Stimulated activated CD8-positive, alpha-beta memory T cell treated with anti-CD3 and anti-CD28 coated beads, Interleukin-4, amount 100 ng/mL, for 48 hours (primary cell): ENCODE data around the gene MAMDC2.

Source experiments
- DNase-seq: peaks from one replicate; pipeline ENCODE4 v3.0.0-alpha.2; 2020

The MAMDC2 gene

DNA sequence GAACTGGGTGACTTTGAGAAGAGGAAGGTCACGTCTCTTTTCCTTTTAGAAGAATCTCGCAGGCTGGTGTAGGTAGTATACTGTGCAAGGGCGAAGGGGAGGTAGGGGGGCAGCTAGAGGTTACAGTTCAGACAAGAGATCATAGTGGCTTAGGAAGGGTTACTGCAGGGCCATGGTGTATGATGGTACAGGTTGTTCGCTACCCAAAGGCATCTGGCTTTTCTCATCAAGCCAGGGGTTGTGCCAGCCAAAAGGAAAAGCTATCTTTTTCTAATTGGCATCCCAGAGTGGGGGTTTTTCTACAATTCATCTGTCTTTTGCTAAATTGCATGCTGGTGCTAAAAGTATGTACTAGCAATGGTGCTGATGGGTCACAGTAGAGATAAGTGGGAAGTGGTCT is 22.8 kb downstream of the MAMDC2 start:
- DNase-seq: no peak

DNA sequence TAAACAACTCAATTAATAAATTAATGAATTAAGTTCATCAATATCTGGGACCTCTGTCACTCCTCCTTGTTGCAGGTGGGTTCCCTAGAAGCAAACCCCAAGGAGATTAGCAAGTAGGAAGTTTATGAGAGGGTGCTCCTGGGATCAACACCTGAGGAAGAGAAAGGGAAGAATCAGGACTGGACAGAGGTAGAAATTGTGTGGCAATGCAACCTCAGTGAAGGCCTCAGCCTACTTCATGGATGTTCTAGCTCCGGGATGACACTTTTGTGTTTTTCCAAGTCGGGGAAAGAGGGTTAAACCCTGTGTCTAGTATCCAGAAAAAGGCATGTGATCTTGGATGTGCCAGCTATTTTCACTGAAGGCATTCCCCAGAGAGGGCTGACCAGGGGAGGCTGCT is 23.2 kb downstream of the MAMDC2 start:
- no peak for DNase-seq

DNA sequence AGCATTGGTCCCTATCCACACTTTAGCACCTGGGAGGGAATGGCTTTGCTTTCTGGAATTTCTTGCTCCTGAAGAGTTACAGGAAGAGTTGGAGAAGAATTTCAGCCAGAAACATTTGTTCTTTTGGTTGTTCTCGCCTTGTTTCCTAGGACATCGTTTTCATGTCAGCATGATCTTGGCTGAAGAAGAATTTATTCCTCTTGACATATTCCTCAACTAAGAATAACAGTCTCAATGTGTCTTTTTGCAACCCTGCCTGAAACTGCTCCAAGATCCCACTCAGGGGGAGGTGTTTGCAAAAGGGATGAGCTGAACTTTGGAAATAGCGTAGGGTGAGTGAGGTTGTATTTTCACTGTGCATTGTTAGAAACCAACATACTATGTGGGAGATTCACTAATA is 26.1 kb downstream of the MAMDC2 start:
- DNase-seq: no peak

DNA sequence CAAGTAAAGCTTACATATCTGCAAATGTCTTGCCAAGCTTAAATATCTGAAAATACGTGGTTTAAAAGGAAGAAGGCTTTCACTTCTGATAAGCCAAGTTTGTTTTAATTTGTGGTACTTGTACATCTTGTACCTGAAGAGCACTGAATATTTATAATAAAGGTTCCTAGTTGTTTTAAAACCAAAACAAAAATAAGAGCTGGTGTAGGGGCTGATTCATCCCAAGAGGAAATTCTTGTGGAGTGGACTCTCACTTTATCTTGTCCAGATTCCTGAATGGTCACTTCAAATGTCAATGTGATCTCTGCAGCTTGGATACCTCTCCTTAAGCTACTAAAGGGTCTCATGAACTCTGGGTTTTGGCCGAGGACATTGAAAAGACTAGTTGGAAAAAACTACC is 29.5 kb downstream of the MAMDC2 start:
- DNase-seq: no peak

DNA sequence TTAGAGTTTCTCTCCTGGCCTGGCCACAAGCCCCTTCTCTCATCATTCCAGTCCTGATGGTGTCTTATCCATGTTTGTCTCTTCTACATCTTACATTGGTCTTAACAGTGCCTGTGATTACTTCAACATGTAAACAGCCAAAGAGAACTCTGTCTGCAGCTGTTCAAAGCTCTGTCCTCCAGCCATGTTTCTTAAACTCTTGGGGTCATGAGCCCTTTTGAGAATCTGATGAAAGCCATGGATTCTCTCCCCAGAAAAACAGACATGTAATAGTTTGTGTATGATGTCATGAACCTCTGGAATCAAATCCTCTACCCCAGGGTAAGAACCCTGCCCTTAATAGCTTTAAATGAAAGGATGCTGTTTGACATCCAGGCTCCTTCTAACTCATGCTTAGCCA is 30.1 kb downstream of the MAMDC2 start:
- no peak for DNase-seq

DNA sequence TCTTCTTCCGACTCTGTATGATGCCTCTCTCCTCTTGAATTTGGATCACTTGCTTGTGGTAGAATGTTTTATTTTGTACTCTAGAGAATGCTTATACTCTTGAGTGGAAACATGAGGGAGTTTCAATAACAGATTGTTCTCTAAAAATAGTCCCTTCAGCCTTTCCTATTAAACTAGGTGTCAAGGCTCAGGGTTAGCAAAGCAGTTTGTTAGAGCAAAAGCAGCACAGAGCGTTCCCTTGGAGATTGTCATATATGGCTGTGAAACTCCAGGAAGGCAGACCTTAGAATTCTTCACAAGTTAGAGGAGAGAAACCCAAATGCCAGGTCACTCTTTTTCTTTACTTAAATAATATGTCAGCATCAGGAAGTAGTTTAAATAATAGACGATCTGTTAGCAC is 33.0 kb downstream of the MAMDC2 start:
- no peak for DNase-seq

DNA sequence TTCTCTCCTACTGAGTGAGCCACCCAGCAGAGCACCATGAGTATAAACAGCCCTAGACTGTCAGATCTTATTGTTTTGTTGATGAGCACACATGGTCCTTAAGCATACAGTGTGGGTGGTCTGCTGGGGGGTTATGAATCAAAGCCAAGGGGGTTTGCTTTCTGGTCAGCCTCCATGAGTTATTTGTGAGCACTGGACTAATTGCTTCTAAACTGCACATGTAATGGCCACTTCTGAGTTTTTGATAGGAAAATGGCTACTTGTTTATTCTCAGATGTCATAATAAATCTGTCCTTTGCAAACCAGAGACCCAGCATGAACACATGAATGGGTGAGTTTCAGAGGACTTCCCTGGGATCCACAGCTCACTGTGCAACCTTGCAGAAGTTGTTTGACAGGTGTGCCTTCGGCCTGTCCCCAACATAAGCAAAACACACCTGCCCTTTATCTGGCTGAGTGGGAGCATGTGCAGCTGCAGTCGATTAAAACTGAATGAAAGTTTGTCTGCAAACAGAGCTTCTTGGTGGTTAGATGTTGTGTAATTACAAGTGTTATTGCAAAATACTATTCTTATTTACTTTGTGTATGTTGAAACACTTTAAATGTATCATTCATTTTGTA is 35.9 kb downstream of the MAMDC2 start:
- DNase-seq: no peak

DNA sequence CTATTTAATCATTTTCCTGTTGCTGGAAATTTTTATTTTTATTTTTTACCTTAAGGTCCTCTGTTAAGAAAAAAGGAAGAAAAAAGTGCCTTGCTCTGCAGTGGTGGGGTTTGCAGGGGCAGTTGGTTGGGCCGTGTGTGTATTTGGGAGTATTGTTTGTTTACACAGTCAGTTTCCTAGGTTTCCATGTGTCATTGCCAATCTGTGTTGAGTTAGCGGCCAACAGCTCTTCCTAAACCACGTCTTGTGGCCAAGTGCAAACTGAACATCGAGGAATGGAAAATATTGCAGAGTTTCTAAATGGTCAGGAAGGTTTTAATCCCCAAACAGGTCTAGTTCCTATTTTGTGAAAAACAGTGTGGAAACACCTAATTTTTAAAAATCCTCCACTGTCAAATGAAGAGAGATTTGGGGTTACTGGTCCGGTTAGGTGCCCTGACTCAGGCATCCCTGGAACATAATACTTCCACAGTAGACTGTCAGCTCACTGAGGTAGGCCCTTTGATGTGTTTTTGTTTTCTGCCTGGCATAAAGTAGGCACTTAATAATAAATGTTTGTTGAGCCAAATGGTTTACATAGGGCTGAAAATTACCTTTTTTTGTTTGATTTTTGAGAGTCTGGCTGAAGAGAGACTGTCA is 37.0 kb downstream of the MAMDC2 start:
- no peak for DNase-seq

DNA sequence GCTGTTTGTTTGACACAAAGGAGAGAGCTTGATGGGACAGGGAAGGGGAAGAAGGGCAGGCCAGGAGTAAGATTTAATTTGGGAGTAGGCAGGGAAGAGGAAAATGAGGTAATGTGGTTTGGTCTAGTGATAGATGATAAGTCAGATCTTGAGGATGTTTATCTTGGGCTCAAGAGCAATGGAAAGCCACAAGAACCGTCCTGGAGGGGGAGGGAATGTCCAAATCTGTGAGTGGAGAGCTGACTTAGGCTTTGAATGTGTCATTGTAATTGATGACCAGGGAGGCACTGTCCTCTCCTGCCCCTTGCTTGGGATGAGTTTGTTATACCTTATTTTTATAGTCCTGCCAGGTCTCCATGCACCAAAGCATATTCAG is 37.5 kb downstream of the MAMDC2 start:
- no peak for DNase-seq

DNA sequence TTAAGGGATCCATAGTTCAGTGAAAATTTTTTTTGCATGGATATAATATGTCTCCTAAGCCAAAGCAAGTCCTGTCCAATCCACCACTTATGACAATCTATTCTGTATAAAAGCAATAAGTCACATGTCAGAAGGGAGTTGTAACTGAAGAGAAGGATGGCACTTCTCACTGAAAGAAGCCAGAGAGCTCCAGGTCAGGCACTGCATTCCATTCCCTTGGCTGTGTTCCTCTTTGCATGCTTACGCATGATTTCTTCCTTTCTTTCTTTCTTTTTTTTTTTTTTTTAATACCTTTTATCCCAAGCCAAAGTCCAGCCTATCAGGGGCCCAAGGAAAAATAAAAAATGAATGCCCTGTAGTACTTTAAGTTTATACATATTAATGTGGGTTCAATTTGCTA is 39.8 kb downstream of the MAMDC2 start:
- no peak for DNase-seq

DNA sequence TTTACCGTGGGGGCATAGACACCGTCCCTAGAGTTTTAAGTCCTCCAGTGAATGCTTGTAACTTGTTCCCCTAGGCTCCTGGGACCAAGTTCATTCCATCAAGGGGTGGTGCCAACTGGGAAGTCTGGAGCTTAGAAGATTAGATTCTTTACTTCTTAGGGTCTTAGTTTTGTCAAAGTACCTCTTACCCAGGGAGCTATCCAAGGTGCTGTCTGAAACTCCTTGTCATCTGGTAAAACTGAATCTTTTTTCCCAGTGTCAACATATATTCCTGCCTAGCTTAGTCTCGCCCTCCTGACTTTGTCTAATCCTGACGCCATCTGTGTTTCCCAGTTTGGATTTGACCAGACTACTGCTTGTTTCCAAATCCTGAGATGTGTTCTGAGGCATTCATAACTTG is 41.6 kb downstream of the MAMDC2 start:
- no peak for DNase-seq

DNA sequence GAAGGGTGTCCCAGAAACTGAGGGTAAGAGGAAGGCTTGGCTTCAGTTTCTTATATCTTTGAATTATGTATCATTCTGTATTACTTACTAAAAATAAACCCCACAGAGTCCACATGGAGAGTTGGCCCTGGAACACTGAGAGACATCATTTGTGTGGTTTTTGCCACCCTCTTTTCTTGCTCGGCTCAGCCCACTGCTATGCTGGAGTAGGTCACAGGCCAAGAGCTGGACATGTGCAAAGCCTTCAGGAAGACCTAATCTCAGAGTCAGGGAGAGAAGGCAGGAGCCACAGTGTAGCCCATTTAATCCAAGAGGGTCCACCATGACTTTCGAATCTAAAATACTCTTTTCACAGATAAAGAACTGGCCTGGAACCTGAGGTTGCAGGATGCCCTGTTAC is 47.5 kb downstream of the MAMDC2 start:
- no peak for DNase-seq

DNA sequence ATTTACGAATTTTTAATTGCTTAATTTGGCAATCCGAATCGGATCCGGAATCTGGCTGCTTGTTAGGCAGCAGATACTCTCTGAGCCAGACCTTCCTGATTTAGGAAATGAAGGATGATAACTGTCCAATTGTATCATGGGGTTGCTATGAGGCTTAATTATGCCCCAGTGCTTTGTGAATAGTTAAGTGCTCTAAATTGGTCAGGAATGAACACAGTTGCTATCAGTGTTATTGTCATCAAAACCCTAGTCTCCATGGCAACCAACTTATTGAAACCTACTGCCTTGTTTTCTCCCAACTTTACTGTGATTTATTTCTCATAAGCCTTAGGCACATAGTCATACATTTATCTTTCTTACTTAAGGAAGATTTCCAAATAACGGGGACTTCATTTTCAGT is 47.9 kb downstream of the MAMDC2 start:
- no peak for DNase-seq

DNA sequence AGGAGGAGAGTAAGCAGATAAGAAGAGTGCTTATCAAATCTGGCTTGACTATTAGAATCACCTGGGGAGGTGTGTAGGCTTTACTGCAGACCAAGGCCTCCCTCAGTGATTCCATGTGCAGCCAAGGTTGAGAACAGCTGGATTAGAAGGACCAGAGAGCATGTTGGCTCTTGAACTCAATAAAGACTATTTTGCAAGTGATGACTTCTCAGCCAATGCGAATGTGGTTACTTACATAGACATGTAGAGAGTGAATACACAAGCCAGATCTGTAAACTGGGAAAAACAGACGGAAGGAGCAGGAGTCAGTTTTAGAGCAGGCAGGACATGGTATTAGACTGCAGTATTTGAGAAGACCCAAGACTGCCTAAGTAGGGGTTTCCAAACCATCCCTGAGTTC is 48.5 kb downstream of the MAMDC2 start:
- no peak for DNase-seq

DNA sequence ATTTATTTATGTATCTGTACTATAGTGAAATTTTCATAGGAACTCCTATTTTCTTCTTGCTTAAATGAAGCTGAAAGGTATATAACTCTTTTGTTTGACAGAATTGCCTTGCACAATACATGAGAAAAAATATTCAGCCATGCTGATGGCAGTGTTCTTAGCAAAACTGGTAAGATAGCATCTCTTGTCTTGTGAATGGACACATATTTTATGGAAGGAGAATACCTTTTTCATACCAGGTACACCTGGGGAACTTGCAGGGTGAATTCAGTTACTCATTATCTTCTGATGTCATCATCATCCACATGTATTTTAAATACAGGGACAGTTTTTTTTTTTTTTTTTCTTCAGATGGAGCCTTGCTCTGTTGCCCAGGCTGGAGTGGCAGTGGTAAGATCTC is 49.4 kb downstream of the MAMDC2 start:
- no peak for DNase-seq

DNA sequence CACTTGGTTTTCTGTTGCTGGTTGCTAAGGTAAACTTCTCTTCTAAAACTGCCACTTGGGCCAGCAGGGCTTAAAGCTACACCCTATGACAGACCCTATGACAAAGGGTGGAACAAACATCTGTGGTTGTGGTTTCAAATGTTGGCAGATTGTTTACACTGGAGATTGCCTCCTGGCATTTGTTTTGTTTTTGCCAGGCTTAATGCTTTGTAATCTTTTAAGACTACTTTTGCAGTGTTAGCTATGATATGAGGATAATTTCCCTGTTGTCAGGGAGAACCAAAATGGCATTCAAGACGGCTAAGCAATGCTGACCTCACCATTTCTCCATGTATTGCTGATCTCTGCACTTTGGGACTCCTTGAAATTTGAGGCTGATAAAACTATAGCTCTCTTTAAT is 50.3 kb downstream of the MAMDC2 start:
- DNase-seq: no peak

DNA sequence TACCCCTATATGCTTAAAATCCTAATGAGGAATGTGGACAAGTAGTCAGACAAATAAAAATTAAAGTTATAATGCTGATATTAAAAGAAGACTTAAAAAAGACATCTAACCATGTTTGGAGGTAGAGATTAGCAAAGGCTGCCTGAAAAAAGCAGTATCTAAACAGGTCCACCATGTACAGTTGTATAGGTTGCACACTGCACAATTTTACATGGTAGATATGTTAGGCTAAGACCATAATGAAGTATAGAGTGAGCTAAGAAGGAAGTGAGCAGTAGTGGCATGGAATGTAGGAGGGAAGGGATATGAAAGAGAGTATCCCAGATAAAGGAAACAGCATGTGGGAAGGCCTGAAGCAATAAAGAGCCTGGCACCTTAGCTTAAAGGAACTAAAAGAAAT is 51.1 kb downstream of the MAMDC2 start:
- DNase-seq: no peak

DNA sequence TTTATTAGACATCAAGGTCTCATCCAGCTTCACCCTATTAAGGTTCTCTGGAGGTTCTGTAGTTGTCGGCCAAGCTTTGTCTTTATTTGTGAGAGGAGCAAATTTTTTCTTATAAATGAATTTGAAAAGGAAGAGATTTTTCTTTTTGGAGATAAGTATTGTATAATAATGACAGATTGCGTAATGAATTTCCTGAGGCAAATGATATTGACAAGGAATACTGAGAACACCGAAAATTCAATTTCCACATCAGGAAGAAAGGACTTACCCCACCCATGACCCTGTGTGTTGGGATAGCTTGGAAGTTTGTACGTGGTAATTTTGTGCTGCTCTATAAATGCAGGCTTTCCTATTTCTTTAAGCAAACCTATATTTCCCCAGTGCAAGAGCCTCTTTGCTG is 53.5 kb downstream of the MAMDC2 start:
- no peak for DNase-seq

DNA sequence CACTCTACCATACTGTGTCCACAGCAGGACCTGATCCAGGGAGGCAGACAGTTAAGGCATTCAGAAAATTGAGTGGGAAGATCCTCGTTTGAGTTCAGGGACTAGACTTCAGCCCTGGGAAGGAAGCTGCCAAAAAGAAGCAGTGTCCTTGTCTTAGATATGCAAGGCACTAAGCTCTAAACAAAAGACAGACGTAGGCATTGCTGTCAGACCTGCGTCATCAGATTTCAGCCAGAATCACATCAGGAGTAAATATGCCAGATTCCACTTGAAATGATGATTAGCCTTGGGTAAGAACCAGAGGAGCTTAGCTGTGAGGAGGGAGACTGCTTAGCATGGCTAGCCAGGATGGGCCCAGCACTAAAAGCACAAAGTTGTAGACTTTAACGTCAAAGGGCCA is 56.7 kb downstream of the MAMDC2 start:
- DNase-seq: no peak

DNA sequence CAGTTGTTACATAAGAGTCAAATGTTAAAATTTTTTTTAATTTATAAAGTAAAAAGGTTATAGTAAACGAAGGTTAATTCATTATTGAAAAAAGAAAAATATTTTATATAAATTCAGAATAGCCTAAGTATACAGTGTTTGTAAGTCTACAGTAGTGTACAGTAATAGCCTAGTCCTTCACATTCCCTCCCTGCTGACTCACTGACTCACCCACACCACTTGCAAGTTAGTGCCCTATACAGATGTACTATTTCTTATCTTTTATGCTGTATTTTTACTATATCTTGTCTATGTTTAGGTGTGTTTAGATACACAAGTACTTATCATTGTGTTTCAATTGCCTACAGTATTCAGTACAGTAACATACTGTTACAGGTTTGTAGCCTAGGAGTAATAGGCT is 57.6 kb downstream of the MAMDC2 start:
- DNase-seq: no peak

DNA sequence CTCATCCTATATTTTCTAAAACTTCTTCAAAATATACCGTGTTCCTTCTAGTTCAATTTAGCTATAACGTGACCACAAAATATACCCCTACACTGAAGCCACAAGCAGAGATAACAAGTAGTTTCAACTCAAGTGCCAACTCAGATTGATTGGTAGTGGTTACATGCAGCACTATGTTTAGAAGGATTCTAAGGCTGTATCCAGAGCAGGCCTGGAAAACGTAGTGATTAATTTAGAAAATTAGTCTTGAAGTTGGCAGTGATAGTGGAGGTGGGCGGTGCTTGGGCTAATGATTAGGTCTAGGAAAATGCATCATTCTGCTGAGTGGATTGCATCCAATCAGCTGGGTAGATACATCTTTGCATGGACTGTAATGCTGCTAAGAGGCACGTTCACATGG is 61.5 kb downstream of the MAMDC2 start:
- DNase-seq: no peak

DNA sequence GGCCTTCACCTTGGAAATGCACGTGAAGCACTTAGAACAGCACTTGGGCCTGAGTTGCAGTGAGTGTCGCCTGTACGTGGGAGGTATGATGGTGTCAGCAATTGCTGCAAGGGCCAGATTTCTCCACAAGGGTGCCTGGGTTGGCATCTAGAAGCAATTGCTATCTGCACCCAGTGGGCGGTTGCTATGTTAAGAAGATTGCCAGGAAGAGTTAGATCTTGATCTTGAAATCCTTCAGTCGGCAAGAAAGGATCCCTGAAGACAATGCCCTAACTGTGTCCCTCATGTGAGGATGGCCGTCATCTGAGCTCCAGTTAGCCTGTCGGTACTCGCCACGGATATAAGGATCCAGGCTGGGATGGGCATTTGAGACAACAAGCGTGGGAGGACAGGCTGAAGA is 62.9 kb downstream of the MAMDC2 start:
- DNase-seq: no peak

DNA sequence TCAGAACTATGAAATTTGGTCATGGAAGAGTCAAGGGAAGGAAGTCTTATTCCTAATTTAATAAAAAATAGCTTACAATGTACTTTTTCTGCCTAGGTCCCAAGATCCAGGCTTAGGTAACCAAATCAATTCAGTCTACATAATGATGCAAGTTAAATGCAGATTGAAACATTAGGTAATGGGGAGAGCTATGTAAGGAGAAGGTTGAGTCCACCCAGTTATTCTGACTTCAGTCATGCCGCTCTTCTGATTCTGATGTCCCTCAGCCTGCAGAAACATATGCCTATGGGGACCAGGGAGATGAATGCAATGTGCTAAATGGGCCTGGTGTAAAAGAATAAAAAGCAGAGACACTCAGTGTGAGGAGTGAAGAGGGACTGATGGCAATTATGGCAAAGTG is 63.9 kb downstream of the MAMDC2 start:
- no peak for DNase-seq

DNA sequence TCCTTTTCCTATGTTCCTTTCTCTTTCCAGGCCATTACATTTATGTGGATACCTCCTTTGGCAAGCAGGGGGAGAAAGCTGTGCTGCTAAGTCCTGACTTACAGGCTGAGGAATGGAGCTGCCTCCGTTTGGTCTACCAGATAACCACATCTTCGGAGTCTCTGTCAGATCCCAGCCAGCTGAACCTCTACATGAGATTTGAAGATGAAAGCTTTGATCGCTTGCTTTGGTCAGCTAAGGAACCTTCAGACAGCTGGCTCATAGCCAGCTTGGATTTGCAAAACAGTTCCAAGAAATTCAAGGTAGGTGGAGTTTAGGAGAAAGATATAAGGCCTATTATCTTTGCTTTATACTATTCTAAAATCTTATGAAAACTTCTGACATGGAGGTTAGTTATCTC is 64.5 kb downstream of the MAMDC2 start:
- DNase-seq: no peak

DNA sequence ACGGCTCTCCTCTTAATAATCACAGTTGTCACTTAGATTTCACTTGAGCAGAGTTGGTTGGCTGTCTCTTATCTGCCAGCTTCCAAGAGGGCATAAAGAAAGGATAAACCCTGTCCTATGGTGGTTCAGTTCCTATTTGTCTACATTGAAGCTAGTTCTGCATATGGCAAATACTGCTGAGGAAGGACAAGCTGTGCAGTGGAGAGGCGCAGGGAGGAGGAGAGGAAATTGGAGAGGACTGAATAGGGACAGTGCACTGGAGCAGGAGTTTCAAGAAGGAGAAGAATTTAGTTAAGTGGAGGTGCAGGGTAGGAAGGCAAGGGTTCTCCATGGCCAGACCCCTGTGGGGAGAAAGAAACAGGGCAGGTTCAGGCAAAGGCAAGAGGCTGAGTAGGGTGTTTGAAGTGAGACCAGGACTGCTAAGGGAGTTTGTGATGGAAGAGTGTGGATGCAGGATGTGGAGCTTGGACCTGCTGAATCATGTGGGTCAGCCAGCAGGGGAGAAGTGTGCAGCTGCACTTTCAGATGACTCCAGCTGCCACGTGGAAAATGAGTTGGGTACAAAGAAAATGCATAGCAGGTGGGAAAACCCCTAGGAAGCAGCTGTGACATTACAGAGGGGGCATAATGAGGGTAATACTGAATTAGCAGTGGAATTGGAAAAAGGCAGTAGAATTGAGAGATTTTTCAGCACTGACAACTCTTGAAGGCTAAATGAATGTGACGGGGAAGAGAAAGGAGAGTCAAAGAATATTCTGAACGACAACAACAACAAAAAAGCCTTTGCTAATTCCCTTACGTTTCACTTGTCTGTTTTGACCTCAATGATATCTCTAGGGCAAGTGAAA is 66.8 kb downstream of the MAMDC2 start:
- DNase-seq: no peak
